Head of caudate nucleus (tissue), 42 donors: ENCODE results near the gene CLEC4G.

Experiments
- DNase-seq, 42 donors: peaks; one replicate each; pipeline versions ENCODE4 v3.0.0 to v3.0.0-alpha.2; 2020 to 2021; ENCODE audit warnings: mixed read lengths in 7 of 42
- intact Hi-C: fragments of 100-400 bp; cut with DNase I; formaldehyde crosslinking; loops from one replicate; pipeline ENCODE4 v1.15.0; 2022

Gene CLEC4G

DNA sequence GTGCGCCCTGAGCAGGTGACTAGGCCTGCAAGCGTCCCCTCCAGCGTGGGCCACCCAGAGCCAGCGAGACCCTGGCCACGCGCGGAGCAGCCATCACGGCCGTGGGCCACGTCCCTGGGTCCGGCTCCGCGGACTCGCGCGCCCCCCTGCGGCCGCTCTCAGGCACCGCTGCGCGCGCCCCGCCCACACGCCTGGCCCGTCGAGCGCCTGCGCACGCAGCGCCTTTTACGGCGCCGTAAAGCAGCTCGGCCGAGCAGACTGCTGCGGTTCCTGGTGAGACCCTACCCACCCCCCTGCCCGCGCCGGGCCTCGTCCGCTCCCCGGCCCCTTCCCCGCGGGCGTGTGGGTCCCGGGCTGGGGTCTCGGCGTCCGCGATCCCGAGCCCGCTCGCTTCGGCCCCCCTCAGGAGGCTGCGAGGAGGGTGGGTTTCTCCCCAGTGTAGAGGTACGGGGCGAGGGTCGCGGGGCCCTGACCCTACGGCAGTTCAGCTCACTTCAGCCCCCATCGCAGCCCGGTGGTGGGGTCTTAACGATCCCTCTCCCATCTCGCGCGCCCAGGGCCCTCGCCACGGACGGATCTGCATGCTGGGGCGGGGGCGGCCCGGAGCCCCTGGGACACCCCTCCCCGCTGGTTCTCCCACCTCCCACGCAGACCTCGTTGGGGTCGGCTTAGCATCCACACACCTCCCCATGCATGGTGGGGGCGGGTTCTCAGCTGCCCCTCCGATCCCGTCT, 51.1 kb downstream of the CLEC4G start, which contains the start of gene TRAPPC5:
TRAPPC5 (plus strand) TSS at position 228 of the 734 bp plus-strand sequence. CDS start 1,421 bp downstream, outside the sequence.
- DNase-seq: peak; percentile 63 to 94 (median 88)
- intact Hi-C loops: loop anchor here (2.0 to 5.0 kb wide), 2 partner anchors 113 to 222 kb away; partner anchors contain the start of gene MAP2K7

DNA sequence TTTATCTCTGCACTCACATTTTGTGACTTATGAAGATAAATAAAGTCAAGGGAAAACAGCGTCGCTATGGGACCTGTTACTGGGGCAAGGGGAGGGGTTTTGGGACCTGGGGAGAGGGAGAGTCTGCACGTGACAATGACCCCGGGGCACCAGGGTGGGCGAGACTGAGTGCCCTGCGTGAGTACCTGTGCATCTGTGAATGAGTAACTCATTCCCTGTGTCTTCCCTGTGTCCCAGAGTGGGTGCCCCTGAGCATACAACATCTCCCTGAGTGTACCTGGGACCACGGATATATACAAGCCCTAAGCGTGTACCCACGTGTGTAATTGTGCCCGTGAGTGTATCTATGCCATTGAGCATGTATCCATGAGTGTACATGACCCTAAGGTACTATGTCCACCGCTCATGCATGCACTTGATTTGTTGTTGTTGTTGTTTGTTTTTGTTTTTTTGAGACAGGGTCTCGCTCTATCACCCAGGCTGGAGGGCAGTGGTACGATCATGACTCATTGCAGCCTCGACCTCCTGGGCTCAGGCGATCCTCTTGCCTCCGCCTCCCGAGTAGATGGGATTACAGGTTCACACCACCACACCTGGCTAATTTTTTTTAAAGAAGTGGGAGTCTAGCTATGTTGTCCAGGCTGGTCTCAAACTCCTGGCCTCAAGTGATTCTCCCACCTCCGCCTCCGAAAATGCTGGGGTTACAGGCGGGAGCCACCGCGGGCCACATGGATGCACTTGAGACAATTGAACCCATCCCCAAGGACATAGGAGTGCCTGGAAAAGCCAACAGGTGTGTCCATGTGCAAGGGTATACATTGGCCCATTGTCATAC, 51.9 kb downstream of the CLEC4G start:
- intact Hi-C loops: loop anchor here (2.0 to 5.0 kb wide), 2 partner anchors 113 to 223 kb away; partner anchors contain the start of gene MAP2K7
- DNase-seq: no peak

- intact Hi-C loops: no loop called here
- peak in 40 of 42 donors; percentile 21 to 74 (median 48) for DNase-seq
Measured at GRCh38 chr19:7678971-7679751, 52.7 kb downstream of the CLEC4G start.
